ENCODE measurements around the gene NLGN1. TPM values are rescaled to one million over a fixed set of nuclear protein-coding genes. Genes with fewer than 3 reads are reported as not detected.

The NLGN1 gene
- polyA plus RNA-seq, 1 donor from 2014 or later: 2.7 TPM

GRCh38 chr3:173690542-173691180 is 293.1 kb downstream of the NLGN1 start:
- no peak overlapping the region for H3K4me2 ChIP-seq (ENCODE audit: low read length)
- H2AFZ ChIP-seq (ENCODE audit: low read depth, low read length): no peak overlapping the region
- H3F3A ChIP-seq (ENCODE audit: insufficient read depth, low read length, poor library complexity, severe bottlenecking): no peaks in the 10 kb centered on the region
- H3K4me3 ChIP-seq (ENCODE audit: low read length): no peak overlapping the region
- no peak overlapping the region for H3K27ac ChIP-seq (ENCODE audit: low read length)
- H3K79me2 ChIP-seq (replicated peaks; ENCODE audit: insufficient read depth, low read length): no peaks in the 10 kb centered on the region
- H3K27me3 ChIP-seq (ENCODE audit: insufficient read depth, low read depth, low read length): no peaks in the 10 kb centered on the region
- H3K9me3 ChIP-seq (ENCODE audit: low read length): no peaks in the 10 kb centered on the region
- no peak overlapping the region for H3K9ac ChIP-seq (ENCODE audit: low read length)
- no peak for TF ChIP-seq REST (IDR thresholded peaks at IDR 0.05; ENCODE audit: borderline replicate concordance)
- TF ChIP-seq TAF1 (IDR thresholded peaks at IDR 0.05; ENCODE audit: low read depth): no peak
- TF ChIP-seq POLR2AphosphoS5 (IDR thresholded peaks at IDR 0.05): no peak
- TF ChIP-seq SMC3 (conservative IDR thresholded peaks at IDR 0.05; ENCODE audit: poor library complexity): no peak
- TF ChIP-seq RAD21 (conservative IDR thresholded peaks at IDR 0.05): no peak
- TF ChIP-seq CTCF (IDR thresholded peaks at IDR 0.05; ENCODE audit: poor library complexity, severe bottlenecking): no peak
- TF ChIP-seq EZH2 (IDR thresholded peaks at IDR 0.05; ENCODE audit: borderline replicate concordance, insufficient read depth, low read length, poor library complexity, severe bottlenecking): no peak
- no peak for TF ChIP-seq EP300 (conservative IDR thresholded peaks at IDR 0.05; ENCODE audit: poor library complexity, severe bottlenecking)
- no peak for TF ChIP-seq MXI1 (conservative IDR thresholded peaks at IDR 0.05; ENCODE audit: poor library complexity, severe bottlenecking)
- H4K20me1 ChIP-seq (ENCODE audit: insufficient read depth): no peaks in the 10 kb centered on the region
- no peaks in the 10 kb centered on the region for H3K9me2 ChIP-seq (ENCODE audit: insufficient read depth, low read length)
- H3K36me3 ChIP-seq (ENCODE audit: insufficient read depth, low read length): no peaks in the 10 kb centered on the region

GRCh38 chr3:173699353-173699752 is 301.8 kb downstream of the NLGN1 start:
- Histone ChIP-seq H3K27me3 (ENCODE audit: insufficient read depth, low read depth, low read length) (no peaks in the 10 kb centered on the region), H3K4me2 (ENCODE audit: low read length) (no peak overlapping the region), H3K36me3 (ENCODE audit: insufficient read depth, low read length) (no peaks in the 10 kb centered on the region), H2AFZ (ENCODE audit: low read depth, low read length) (no peak overlapping the region), H3K9me2 (ENCODE audit: insufficient read depth, low read length) (no peaks in the 10 kb centered on the region), H3K27ac (ENCODE audit: low read length) (no peak overlapping the region), H3K79me2 (replicated peaks; ENCODE audit: insufficient read depth, low read length) (no peaks in the 10 kb centered on the region), H4K20me1 (ENCODE audit: insufficient read depth) (no peaks in the 10 kb centered on the region), H3F3A (ENCODE audit: insufficient read depth, low read length, poor library complexity, severe bottlenecking) (no peaks in the 10 kb centered on the region), H3K9ac (ENCODE audit: low read length) (no peak overlapping the region), H3K4me3 (ENCODE audit: low read length) (no peak overlapping the region), H3K9me3 (ENCODE audit: low read length) (no peaks in the 10 kb centered on the region)
- no peak for TF ChIP-seq MXI1 (conservative IDR thresholded peaks at IDR 0.05; ENCODE audit: poor library complexity, severe bottlenecking)
- no peak for TF ChIP-seq REST (IDR thresholded peaks at IDR 0.05; ENCODE audit: borderline replicate concordance)
- TF ChIP-seq EZH2 (IDR thresholded peaks at IDR 0.05; ENCODE audit: borderline replicate concordance, insufficient read depth, low read length, poor library complexity, severe bottlenecking): no peak
- no peak for TF ChIP-seq EP300 (conservative IDR thresholded peaks at IDR 0.05; ENCODE audit: poor library complexity, severe bottlenecking)
- TF ChIP-seq TAF1 (IDR thresholded peaks at IDR 0.05; ENCODE audit: low read depth): no peak

All from neural cell (in vitro differentiated cells).